Measurements from ENCODE around the gene CLCNKA. TPM values are rescaled to one million over a fixed set of nuclear protein-coding genes. Genes with fewer than 3 reads are reported as not detected.
"Not testable (repeated sequence)": the region's sequence is repeated elsewhere in the genome, so short reads cannot be mapped to it uniquely, and the experiment has no call there.

The CLCNKA gene
- total and polyA plus RNA-seq, 3 donors from 2014 or later = 6.5 to 9.9 (median 6.9) TPM

GRCh38 chr1:15975805-15976680 is 45.8 kb upstream of the CLCNKA start, which contains the start of gene ZBTB17:
TSS of gene ZBTB17 (minus strand) at chr1:15976101. CDS start at chr1:15948495, 27,606 bp downstream.
- Histone ChIP-seq H3K27ac (peak within 1 kb of the TSS; percentile 69 to 82), H3K9me3 (no peaks in the 10 kb centered on the region), H3K4me3 (peak within 1 kb of the TSS; percentile 76 to 96), H3K27me3 (no peaks in the 10 kb centered on the region), H3K4me1 (peaks cover 12% of the 10 kb centered on the region), H3K36me3 (ENCODE audit: low read depth, missing control alignments) (no peaks in the 10 kb centered on the region)
- TF ChIP-seq CTCF (IDR thresholded peaks at IDR 0.05) (no peak), POLR2A (IDR thresholded peaks at IDR 0.05) (no peak)
- peak; percentile 95 for DNase-seq
- intact Hi-C loops (cut with DNase I; ENCODE audit: low total_unique reads) = no loop called here
- 7 to 11% methylated on average over 20 to 46 of the region's 47 CpGs for WGBS, 2 donors

- peaks cover 12% of the 10 kb centered on the region for H3K4me1 ChIP-seq
- H3K27ac ChIP-seq; H3K4me3 ChIP-seq; intact Hi-C loops (cut with DNase I; ENCODE audit: low total_unique reads); DNase-seq; H3K36me3 ChIP-seq (ENCODE audit: low read depth, missing control alignments); H3K9me3 ChIP-seq; H3K27me3 ChIP-seq: not testable (repeated sequence)
- 70 to 80% methylated on average over 4 of the region's 4 CpGs for WGBS, 2 donors
These were observed 43.9 kb upstream of the CLCNKA start for GRCh38 chr1:15977947-15978346.

- Histone ChIP-seq H3K4me3 (no peak overlapping the region), H3K4me1 (peaks cover under 1% of the 10 kb centered on the region), H3K27ac (no peak overlapping the region), H3K9me3 (no peaks in the 10 kb centered on the region), H3K36me3 (ENCODE audit: low read depth, missing control alignments) (no peaks in the 10 kb centered on the region), H3K27me3 (no peaks in the 10 kb centered on the region)
- no peak for TF ChIP-seq POLR2A (IDR thresholded peaks at IDR 0.05)
- no peak for TF ChIP-seq CTCF (IDR thresholded peaks at IDR 0.05)
- no peak for DNase-seq
- intact Hi-C loops (cut with DNase I; ENCODE audit: low total_unique reads) = no loop called here
- 83 to 86% methylated on average over 3 of the region's 3 CpGs for WGBS, 2 donors
These were observed 40.2 kb upstream of the CLCNKA start for GRCh38 chr1:15981679-15982078.

GRCh38 chr1:15983275-15983674 is 38.6 kb upstream of the CLCNKA start:
- Histone ChIP-seq H3K4me1 (no peaks in the 10 kb centered on the region), H3K9me3 (no peaks in the 10 kb centered on the region), H3K27me3 (no peaks in the 10 kb centered on the region), H3K4me3 (no peak overlapping the region), H3K27ac (no peak overlapping the region), H3K36me3 (ENCODE audit: low read depth, missing control alignments) (no peaks in the 10 kb centered on the region)
- intact Hi-C loops (cut with DNase I; ENCODE audit: low total_unique reads) = no loop called here
- TF ChIP-seq CTCF (IDR thresholded peaks at IDR 0.05) (no peak), POLR2A (IDR thresholded peaks at IDR 0.05) (no peak)
- 50 to 79% methylated on average over 1 of the region's 1 CpG for WGBS, 2 donors
- no peak for DNase-seq

GRCh38 chr1:15985611-15986297 is 36.1 kb upstream of the CLCNKA start:
- H3K27ac ChIP-seq = no peak overlapping the region
- WGBS, 2 donors = 76 to 79% methylated on average over 5 of the region's 5 CpGs
- H3K27me3 ChIP-seq = no peaks in the 10 kb centered on the region
- no peaks in the 10 kb centered on the region for H3K4me1 ChIP-seq
- TF ChIP-seq POLR2A (IDR thresholded peaks at IDR 0.05) (no peak), CTCF (IDR thresholded peaks at IDR 0.05) (no peak)
- no peaks in the 10 kb centered on the region for H3K36me3 ChIP-seq (ENCODE audit: low read depth, missing control alignments)
- no peaks in the 10 kb centered on the region for H3K9me3 ChIP-seq
- DNase-seq = no peak
- no peak overlapping the region for H3K4me3 ChIP-seq
- intact Hi-C loops (cut with DNase I; ENCODE audit: low total_unique reads) = no loop called here

All from testis (tissue), 3 donors.